ENCODE data around the gene GJB3.
"Not testable (repeated sequence)": the region's sequence is repeated elsewhere in the genome, so short reads cannot be mapped to it uniquely, and the experiment has no call there.

The GJB3 gene

DNA sequence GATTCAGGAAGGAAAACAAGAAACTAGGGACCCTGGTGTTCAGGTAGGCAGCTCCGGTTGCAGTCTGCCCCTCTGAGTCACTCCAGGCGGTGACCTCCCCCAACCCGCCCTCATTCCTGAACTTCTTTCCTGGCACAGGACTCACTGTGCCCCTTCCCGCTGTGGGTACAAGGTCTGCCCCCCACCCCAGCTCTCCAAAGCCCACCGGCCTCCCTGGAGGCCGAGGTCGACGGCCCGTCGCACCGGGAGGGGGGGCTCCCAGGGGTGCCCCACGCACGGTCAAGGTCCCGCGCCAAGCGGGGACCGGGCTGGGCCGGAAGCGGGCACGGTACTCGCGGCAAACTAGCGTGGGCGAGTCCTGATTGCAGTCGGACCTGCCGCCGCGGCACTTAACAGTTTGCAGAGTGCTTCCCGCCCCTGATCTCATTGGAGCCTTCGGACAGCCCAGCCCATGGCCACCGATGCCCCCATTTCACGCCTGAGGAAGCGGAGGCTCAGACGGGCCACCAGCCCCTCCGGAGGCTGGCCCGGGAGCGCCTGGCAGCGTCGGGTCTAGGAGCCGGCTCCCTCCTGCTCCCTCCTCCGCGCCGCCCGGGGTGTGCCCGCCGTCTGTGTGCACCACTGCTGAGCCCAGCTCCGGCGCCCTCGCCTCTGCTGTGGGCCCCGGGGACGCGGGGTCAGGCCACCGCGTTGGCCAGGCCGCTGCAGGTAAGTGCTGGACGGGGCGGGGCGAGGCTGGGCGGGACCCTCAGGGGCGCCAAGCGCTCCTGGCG, at the start of gene GJB3:
GJB3 (plus strand) TSS at position 144 of the 773 bp plus-strand sequence. CDS start 3,549 bp downstream, outside the sequence.
- DNase-seq, result no peak

DNA sequence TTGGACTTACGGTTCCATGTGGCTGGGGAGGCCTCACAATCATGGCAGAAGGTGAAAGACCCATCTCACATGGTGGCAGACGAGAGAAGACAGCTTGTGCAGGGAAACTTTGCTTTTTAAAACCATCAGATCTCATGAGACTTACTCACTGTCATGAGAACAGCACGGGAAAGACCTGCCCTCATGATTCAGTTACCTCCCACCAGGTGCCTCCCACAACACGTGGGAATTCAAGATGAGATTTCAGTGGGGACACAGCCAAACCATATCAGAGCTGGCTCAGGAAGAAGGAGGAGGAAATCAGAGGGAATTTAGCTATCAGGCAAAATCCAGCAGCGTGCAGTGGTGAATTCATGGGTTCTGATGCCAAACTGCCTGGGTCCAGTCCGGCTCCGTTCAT, 48.2 kb upstream of the GJB3 start:
- not testable (repeated sequence) for DNase-seq

DNA sequence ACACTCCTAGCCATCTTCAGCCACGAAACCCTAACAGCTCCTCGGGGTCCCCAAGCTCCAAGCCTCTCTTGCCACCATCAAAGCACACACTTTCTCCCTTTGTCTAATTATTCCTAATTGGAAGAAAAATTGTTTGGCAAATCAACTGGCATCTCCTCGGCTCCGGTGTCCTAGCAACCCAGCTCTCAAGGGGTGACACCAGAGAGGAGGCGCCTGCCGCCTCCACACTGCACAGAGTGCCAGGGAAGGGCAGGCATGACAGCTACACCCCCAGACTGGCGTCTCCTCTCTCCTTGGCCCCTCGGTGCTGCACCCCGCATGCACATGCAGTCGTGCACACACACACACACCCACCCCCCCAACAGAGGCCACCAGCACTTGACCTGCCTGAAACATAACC, 44.3 kb upstream of the GJB3 start:
- no peak for DNase-seq

DNA sequence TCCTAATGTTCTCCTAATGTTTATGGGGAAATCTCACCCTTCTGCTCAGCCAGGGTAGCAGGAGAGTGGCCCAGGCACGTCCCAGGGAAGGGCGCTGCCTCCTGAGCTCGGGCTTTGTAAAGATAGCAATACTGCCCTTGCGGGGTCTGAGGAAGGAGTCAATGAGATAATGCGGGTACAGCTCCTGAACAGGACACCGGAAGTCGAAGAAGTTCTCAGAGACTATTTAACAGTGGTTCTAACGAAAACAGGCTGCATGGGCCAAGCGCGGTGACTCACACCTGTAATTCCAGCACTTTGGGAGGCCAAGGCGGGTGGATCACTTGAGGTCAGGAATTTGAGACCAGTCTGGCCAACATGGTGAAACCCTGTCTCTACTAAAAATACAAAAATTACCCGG, 43.8 kb upstream of the GJB3 start:
- DNase-seq, result not testable (repeated sequence)

DNA sequence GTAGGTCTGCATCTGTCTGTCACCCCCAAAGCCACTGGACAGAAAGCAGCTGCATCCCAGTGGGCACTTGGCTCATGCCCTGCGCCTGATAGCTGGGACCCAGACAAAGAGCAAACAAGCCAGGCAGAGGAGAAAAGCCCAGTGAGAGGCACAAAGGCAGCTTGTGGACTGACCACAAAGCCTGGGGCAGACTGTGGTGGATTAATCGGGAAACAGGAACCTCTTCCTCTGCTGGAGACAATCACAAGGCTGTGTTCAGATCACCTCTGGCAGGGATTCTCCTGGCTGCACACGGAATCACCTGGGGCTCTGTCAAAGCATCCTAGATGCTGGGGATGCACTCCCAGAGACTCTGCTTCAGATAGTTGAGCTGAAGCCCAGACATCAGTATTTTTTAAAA, 41.4 kb upstream of the GJB3 start:
- no peak for DNase-seq

DNA sequence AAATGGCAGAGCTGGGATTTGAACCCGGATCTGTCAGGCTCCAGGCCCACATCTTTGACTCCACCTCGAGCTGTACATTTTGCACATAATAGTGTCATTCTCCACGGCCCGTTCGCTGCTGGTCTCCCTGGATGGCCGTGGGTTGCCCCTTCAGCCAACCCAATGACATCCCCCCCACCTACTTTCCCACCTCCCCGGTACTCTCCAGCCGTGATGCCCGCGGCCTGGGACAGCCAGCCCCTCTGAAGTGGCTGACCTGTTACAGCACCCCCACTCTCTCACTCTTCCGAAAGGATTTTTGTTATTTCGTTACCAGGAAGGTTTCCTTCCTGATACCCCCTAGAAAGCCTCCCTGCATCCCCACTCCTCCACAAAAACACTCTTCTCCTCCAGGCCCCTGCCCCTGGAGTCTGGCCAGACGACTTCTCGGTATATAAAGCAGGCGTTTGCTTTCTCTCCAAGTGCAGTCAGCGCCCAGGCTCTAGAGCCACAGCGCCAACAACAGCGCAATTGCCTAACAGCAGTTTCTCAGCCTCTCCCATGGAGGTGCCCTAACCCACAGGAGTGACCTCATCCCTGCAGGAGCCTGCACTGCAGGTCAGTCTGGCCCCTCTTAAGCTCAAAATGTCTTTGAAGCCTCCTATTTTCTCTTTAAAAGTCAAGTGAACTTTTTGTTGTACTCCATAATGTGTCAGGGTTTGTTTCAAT, 40.7 kb upstream of the GJB3 start:
- DNase-seq, result no peak

DNA sequence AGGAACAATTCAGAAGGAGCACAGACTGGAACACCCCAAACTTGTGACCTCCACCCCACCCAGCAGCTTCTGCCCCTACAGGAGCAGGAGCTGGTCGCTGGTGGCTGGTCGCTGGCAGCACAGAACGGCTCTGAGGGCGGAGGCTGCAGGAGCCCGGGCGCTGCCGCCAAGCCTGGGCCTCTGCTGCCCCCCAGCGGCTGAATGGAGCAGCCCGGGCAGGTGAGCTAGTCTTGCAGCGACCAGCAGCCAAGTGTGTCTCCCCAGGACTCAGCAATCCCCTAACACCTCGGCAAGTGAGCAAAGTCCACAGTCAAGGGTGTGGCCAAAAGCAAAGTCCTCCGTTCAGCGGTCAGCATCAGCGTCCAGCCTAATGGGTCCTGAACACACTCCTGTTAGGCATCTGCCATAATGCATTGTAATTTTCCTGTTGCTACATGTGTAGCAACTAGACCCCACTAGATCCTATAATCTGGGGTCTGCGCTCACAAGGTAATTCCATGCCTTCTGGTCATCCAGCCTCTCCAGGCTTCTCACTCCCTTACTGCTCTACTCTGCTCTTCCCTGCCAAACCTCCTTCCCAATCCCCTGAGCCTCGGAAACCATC, 38.2 kb upstream of the GJB3 start:
- peak; percentile 49 to 56 for DNase-seq

DNA sequence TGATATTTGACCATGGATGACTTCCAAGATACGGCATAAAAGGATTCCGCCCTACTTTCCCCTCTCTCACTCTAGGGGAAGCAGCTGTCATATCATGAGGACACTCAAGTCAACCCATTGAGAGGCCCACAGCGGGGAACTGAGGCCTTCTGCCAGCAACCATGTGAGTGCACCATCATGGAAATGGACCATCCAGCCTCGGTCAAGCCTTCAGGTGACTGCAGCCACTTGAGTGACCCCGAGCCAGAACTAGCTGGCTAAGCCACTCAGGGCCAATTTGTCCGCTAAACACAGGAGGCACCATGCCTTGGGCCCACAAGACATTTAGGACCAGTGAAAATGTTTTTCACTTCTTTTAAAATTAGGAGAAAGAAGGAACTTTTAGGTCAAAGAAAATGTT, 37.2 kb upstream of the GJB3 start:
- no peak for DNase-seq

DNA sequence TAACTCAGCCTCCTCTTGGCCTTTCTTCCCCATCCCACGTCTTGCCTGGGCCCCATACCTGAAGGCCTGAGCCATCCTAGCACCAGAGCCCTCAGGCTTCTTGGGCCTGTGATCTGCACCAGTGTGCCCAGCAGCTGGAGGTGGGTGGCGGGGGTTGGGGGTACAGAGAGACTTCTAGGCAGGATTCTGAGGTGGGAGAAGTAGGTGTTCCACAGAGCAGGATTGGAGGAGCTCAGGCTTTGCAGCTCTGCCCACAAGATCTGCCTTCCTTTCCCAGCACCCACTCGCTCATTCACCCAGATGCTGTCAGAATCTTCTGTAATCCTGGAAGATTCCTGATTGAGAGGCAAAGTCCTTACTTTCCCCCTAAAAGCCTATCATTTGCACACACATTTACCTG, 36.2 kb upstream of the GJB3 start:
- no peak for DNase-seq

DNA sequence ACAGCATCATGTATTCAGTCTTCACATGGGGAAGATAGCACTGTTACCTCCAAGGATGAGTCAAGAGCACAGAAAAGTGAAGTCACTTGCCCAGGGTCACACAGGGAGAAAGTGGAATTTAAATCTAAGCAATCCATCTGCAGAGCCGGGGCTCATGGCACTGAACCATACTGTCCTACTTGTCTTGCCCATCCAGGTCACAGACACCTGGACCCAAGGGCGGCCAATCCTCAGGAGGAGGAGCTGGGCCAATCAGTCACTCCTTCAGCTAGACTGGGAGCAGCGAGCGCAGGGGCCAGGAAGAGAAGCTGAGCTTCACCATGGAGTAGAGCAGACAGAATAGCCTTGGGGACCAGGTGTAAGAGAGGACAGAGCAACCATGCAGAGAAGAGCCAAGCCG, 35.3 kb upstream of the GJB3 start:
- DNase-seq, result no peak

DNA sequence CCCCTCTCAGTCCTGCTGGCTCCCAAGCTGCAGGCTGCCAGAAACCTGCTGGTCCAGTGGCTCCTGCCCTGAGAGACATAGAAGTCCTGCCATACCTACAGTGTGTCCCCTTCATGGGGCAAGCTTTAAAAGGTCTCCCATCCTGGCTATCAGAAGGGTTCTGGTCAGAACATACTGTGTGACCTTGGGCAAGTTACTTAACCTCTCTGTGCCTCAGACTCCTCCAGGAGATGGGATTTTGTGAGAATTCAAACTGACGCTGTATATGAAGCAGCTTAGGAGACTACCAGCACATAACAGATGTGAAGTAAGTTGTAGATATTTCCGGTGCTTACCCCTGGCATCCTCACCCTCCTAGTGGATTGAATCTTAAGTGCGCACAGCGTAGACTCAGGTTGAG, 34.9 kb upstream of the GJB3 start:
- DNase-seq, result no peak

DNA sequence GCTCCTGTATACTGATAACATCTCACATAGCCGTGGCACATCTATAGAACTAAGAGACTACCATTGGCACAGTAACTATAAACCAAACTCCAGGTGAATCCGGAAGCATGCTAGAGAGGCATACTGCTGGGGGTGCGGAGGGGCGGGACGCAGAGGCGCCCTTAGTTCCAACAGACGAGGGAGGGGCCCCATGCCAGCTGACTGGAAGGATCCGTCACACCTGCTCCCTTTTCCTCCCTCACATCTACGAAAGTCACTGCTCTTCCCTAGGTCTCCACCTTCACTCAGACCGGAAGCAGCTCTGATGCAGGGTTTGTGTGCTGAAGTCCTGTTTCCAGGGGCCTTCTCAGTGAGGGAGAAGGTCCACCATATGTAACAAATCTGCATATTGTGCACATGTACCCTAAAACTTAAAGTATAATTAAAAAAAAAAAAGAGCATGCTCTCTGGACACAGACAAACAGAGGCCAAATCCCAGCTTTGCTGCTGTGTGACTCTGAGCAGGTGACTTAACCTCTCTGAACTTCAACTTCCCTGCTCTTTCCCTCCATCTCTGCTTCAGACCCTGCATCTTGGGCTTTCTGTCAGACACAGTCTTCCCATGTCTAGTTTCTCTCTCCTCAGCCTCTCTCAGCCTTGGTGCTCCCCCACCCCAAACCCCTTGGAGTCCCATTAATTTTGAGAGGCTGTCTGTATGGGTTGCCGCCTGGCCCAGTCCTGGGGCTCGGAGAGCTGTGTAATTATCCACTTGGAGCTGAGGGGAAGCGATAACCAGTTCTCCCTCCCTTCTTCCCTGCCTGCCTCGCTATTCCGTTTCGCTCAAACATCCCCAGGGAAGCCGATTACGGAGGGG, 34.0 kb upstream of the GJB3 start:
- no peak for DNase-seq

DNA sequence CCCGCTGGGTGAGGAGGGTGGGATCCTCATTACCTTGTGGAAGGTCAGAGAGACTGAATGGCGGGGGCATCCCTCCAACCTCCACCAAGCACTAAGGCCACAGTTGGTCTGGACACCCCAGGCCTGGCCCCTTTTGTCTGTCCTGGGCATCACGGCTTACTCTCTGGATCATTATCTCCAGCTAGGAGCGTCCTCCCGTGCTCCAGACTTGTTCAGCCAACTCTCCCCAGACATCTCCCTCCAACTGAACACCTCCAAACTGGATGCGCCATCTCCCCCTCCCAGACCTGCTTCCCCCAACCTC, 33.4 kb upstream of the GJB3 start:
- DNase-seq, result no peak

DNA sequence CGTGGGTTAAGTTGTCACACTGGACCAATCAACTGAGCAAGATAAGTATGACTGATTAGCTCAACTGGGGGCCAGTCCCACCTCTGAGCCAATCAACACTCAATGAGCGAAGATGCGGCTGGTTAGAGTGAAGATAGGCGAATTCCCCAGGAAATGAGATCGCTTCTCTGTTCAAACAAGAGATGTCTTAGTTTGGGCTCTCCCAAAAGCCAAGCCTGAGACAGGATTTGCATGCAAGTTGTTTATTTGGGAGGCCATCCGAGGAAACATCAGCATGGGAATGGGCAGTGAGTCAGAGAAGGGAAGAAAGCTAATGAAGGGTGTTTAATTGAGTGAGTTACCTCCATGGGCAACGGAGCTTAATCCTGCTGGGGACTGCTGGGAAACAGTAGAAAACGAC, 31.0 kb upstream of the GJB3 start:
- no peak for DNase-seq

DNA sequence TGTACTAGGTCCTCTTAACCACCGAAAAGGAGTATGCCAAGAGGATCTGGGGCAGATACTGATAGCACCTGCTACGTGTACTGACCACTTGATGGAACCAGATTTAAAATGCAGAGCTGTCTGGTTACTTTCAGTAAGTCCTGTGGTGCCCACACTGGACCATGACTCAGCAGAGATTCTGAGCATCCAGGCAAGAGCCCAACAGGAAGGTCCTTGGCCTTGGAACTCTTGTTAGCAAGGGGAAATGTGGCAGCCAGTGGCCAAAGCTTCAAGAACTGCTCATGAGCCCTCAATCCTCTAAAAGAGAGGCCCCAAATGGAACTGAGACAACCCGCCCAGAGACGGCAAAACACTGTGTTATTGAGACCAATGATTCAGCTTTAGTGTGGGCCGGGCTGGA, 30.4 kb upstream of the GJB3 start:
- no peak for DNase-seq

DNA sequence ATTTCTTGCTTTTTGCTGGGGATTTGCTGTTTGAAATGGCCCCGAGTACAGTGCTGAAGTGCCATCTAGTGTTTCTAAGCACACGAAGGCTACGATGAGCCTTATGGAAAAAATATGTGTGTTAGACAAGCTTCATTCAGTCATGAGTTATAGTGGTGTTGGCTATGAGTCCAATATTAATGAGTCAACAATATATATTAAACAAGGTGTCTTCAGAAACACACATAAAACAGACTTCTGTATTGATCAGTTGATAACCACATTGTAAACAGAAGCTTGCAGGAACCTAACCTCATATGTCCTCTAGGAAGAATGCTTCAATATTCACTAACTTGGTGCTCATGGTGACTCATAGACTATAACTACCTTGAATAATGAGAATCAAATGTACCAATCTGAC, 27.9 kb upstream of the GJB3 start:
- DNase-seq, result no peak

DNA sequence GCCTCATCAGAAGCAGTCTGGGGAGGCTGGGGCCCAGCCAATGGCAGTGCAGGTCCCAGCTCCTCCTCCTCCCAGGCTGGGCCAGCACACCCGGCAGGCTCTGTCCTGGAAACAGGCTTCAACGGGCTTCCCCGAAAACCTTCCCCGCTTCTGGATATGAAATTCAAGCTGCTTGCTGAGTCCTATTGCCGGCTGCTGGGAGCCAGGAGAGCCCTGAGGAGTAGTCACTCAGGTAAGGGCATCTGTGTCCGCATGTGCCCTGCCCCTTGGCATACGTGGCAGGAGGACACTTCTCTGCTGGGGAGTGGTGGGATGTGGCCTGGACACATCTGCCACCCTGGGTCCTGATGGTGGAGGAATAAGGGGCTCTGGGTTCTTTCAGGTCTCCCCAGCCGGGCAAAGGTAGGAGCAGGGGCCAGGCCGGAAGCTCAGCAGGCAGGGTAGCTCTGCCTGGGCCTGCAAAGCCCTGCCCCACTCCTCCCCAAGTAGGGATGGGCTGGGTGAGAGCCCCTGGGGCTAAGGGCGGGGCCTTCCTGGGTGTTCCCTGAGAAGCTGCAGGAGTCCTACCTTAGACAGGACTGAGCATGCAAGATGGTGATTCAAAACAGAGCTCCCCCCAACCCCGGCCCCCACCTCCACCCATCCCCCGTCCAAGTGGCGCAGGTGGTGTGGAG, 25.9 kb upstream of the GJB3 start, which contains the start of gene GJB5:
GJB5 (plus strand) TSS at position 84 of the 674 bp plus-strand sequence. CDS start 2,284 bp downstream, outside the sequence.
- no peak for DNase-seq

DNA sequence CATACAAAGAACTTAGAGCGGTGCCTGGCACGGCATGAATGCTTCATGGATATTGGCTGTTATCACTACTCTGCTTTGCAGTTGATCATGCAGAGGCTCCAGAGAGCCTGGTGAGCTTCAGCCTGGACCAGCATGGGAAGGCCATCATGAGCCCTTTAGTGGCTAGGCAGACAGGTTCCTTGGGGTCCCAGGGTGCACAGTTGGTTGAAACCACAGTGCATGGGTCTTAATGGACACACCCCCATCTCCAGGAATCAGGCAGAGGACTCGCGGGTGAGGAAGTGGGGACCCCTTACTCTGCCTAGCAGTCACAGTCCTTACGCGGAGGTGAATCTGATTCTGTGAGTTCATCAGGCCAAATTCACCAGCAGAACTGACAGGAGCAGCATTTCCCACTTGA, 25.1 kb upstream of the GJB3 start:
- DNase-seq, result no peak

DNA sequence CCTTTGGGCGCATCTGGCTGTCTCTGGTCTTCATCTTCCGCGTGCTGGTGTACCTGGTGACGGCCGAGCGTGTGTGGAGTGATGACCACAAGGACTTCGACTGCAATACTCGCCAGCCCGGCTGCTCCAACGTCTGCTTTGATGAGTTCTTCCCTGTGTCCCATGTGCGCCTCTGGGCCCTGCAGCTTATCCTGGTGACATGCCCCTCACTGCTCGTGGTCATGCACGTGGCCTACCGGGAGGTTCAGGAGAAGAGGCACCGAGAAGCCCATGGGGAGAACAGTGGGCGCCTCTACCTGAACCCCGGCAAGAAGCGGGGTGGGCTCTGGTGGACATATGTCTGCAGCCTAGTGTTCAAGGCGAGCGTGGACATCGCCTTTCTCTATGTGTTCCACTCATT, 23.6 kb upstream of the GJB3 start:
- no peak for DNase-seq

DNA sequence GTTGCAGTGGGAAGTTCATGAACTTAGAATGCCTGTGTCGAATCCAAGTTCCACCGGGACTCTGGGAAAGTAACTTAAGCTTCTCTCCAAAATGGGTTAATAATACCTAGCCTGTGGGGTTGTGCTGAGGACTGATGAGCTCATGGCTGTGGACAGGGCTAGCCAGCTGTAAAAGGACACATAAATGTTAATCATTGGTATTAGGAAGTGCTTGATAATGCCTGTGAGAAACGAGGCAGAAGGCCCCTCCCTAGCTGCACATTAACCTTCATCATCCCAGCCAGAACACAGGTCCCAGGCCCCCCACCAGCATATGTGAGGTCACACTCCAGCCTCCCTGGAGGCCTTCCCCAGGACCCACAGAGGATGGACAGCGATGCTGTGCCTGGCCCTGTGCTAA, 22.3 kb upstream of the GJB3 start:
- DNase-seq, result no peak

DNA sequence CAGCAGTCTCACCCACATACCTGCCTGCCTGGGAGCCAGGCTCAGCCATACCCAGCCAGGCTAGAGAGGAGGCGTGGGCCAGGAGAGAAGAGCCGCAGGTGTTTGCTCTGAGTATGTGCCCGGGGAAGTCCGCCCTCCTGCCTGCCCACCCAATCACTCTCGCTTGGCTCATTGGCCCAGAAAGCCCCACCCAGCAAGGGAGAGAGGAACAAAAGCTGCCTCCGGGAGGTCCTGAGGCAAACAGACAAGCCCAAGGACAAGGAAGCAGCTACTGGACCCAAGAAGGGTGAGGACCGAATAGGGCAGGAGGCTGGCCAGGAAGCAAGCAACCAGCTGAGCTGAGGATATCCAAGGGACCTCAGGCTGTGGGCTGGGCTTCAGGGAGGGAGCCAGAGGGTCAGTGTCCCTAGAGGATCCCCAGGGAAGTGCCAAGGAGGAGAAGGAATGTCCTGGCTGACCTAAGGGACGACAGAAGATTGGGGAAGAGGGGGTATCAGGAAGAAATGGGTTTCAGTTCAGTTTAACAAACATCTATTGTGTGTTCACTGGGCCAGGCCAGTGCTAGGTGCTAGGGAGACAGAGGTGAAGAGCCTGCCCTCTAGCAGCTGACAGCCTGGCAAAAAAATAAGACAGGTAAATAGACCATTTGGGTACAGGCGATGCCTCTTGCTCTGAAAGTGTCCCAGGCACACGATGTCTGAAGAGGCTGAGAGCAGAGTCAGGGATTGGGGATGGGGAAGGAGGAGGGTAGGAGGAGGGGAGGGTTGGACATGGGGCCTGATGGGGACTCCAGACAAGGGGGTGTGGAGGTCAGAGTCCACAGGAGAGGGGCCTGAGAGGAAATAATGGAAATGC, 21.3 kb upstream of the GJB3 start, which contains the start of gene GJB4:
GJB4 (plus strand) TSS at position 238 of the 855 bp plus-strand sequence. CDS start 1,515 bp downstream, outside the sequence.
- no peak for DNase-seq

All from CD4-positive, alpha-beta T cell treated with Interleukin-4 for 1 hour (primary cell).